Liver (tissue), 9 donors: Measurements from ENCODE around the gene ZSCAN22. TPM values are rescaled to one million over a fixed set of nuclear protein-coding genes. Genes with fewer than 3 reads are reported as not detected.

ENCODE experiments used
- DNase-seq: peaks from one replicate; pipeline ENCODE4 v3.0.0-alpha.2; 2017; ENCODE audit warnings: low spot score
- H3K27ac ChIP-seq, 2 donors: one replicate each; pipeline ENCODE4 v1.7.0; 2013; ENCODE audit warnings: inconsistent platforms in 2 of 2, low read length in 2 of 2, control low read depth in 1 of 2, low read depth in 1 of 2, mild to moderate bottlenecking in 1 of 2
- H3K27me3 ChIP-seq, 4 donors: one replicate each; pipeline versions ENCODE4 v1.6.1 to v1.7.0; 2013; ENCODE audit warnings: low read length in 3 of 4, inconsistent platforms in 1 of 4, mild to moderate bottlenecking in 1 of 4, moderate library complexity in 1 of 4; ENCODE audit not compliant: control insufficient read depth in 4 of 4, insufficient read depth in 4 of 4
- H3K36me3 ChIP-seq, 4 donors: one replicate each; pipeline versions ENCODE4 v1.6.1 to v1.7.0; 2013; ENCODE audit warnings: low read length in 3 of 4, mild to moderate bottlenecking in 3 of 4, low read depth in 1 of 4, moderate library complexity in 1 of 4; ENCODE audit not compliant: control insufficient read depth in 4 of 4, insufficient read depth in 3 of 4
- H3K4me1 ChIP-seq, 4 donors: one replicate each; pipeline versions ENCODE4 v1.6.1 to v1.7.0; 2013; ENCODE audit warnings: low read length in 3 of 4, mild to moderate bottlenecking in 3 of 4, moderate library complexity in 1 of 4; ENCODE audit not compliant: control insufficient read depth in 4 of 4, insufficient read depth in 4 of 4
- H3K4me3 ChIP-seq, 3 donors: one replicate each; pipeline versions ENCODE4 v1.6.1 to v1.7.0; 2013; ENCODE audit warnings: low read length in 3 of 3, control low read depth in 1 of 3, low read depth in 1 of 3, mild to moderate bottlenecking in 1 of 3
- H3K9ac ChIP-seq, 2 donors: one replicate each; pipeline ENCODE4 v1.7.0; 2013; ENCODE audit warnings: low read length in 2 of 2, mild to moderate bottlenecking in 2 of 2, moderate library complexity in 2 of 2, control low read depth in 1 of 2, low read depth in 1 of 2
- H3K9me3 ChIP-seq, 4 donors: one replicate each; pipeline versions ENCODE4 v1.6.1 to v1.7.0; 2013; ENCODE audit warnings: low read length in 3 of 4; ENCODE audit not compliant: control insufficient read depth in 4 of 4
- EGR1 ChIP-seq, 2 donors: IDR thresholded peaks; 2 replicates each; pipeline ENCODE4 v1.6.1; 2016 to 2018; ENCODE audit warnings: antibody characterized with exemption in 2 of 2, low read depth in 2 of 2
- FOXA1 ChIP-seq: IDR thresholded peaks from 2 replicates; pipeline ENCODE4 v1.6.1; 2016; ENCODE audit warnings: antibody characterized with exemption
- FOXA2 ChIP-seq: IDR thresholded peaks from 2 replicates; pipeline ENCODE4 v1.6.1; 2016; ENCODE audit warnings: antibody characterized with exemption
- GABPA ChIP-seq, 2 donors: IDR thresholded peaks in 1 of 2; conservative IDR thresholded peaks in 1 of 2; 2 replicates each; pipeline ENCODE4 v1.6.1; 2016; ENCODE audit warnings: antibody characterized with exemption in 2 of 2, mild to moderate bottlenecking in 1 of 2, moderate library complexity in 1 of 2
- HNF4A ChIP-seq, 2 donors: conservative IDR thresholded peaks; 2 replicates each; pipeline ENCODE4 v1.6.1; 2016; ENCODE audit warnings: antibody characterized with exemption in 2 of 2, mild to moderate bottlenecking in 2 of 2
- HNF4G ChIP-seq: IDR thresholded peaks from 2 replicates; pipeline ENCODE4 v1.6.1; 2016; ENCODE audit warnings: antibody characterized with exemption
- JUND ChIP-seq, 2 donors: IDR thresholded peaks; 2 replicates each; pipeline ENCODE4 v1.6.1; 2016; ENCODE audit warnings: antibody characterized with exemption in 2 of 2
- NR2F2 ChIP-seq: IDR thresholded peaks from 2 replicates; pipeline ENCODE4 v1.6.1; 2016; ENCODE audit warnings: antibody characterized with exemption
- RAD21 ChIP-seq, 2 donors: IDR thresholded peaks; 2 replicates each; pipeline ENCODE4 v1.6.1; 2016; ENCODE audit warnings: antibody characterized with exemption in 2 of 2, mild to moderate bottlenecking in 2 of 2
- RXRA ChIP-seq, 2 donors: IDR thresholded peaks; 2 replicates each; pipeline ENCODE4 v1.6.1; 2017 to 2018; ENCODE audit warnings: antibody characterized with exemption in 2 of 2, mild to moderate bottlenecking in 1 of 2
- SP1 ChIP-seq: IDR thresholded peaks from 2 replicates; pipeline ENCODE4 v1.6.1; 2018; ENCODE audit warnings: antibody characterized with exemption, mild to moderate bottlenecking
- TAF1 ChIP-seq: conservative IDR thresholded peaks from 2 replicates; pipeline ENCODE4 v1.6.1; 2016; ENCODE audit warnings: antibody characterized with exemption, mild to moderate bottlenecking
- YY1 ChIP-seq: IDR thresholded peaks from 2 replicates; pipeline ENCODE4 v1.6.1; 2016; ENCODE audit warnings: antibody characterized with exemption, mild to moderate bottlenecking
- WGBS: extraction: QIAGEN DNeasy Blood & Tissue Kit; methylation state at CpG from one replicate; pipeline ENCODE4 v1.1.7; 2013; 5-methylcytosine and 5-hydroxymethylcytosine counted together
- polyA plus RNA-seq, 2 donors: library from polyadenylated mRNA; stranded (reverse) in 1 of 2; unstranded in 1 of 2; fragments of 200-250 nt in 1 of 2; fragments of >200 nt in 1 of 2; fragmentation: Nextera tagmentation in 1 of 2; extraction: Ambion mirVana in 1 of 2; gene quantifications; one replicate each; pipeline versions ENCODE4 v1.2.1 to v1.2.3, GENCODE V29; 2013 to 2015
- total RNA-seq, 2 donors: library from RNA; depleted of rRNA; stranded (reverse); fragments of >200 nt; gene quantifications; one replicate each; pipeline ENCODE4 v1.2.3, GENCODE V29; 2014
- TF ChIP-seq, protein P1 (sequence below): IDR thresholded peaks from 2 replicates; pipeline ENCODE4 v1.6.1; 2016; ENCODE audit warnings: antibody characterized with exemption
- TF ChIP-seq, protein P2 (sequence below): fragments of 150-350 bp; IDR thresholded peaks from 2 replicates; pipeline ENCODE4 v1.5.1; 2017; ENCODE audit warnings: improper control_type of control experiment, low read depth, low read length; ENCODE audit not compliant: missing input control
- TF ChIP-seq, protein P3 (sequence below): IDR thresholded peaks from 2 replicates; pipeline ENCODE4 v1.6.1; 2016; ENCODE audit warnings: antibody characterized with exemption
- TF ChIP-seq, protein P4 (sequence below): IDR thresholded peaks from 2 replicates; pipeline ENCODE4 v1.6.1; 2016; ENCODE audit warnings: antibody characterized with exemption
- TF ChIP-seq, protein P5 (sequence below): IDR thresholded peaks from 2 replicates; pipeline ENCODE4 v1.6.1; 2016; ENCODE audit warnings: antibody characterized with exemption, mild to moderate bottlenecking
- donor health status: healthy.
- donor health status: healthy.
- donor health status: healthy.
- donor health status: healthy.
- donor health status: healthy.

The ZSCAN22 gene
- total and polyA plus RNA-seq, 4 donors: 0.88 to 3.5 (median 2.0) TPM

DNA sequence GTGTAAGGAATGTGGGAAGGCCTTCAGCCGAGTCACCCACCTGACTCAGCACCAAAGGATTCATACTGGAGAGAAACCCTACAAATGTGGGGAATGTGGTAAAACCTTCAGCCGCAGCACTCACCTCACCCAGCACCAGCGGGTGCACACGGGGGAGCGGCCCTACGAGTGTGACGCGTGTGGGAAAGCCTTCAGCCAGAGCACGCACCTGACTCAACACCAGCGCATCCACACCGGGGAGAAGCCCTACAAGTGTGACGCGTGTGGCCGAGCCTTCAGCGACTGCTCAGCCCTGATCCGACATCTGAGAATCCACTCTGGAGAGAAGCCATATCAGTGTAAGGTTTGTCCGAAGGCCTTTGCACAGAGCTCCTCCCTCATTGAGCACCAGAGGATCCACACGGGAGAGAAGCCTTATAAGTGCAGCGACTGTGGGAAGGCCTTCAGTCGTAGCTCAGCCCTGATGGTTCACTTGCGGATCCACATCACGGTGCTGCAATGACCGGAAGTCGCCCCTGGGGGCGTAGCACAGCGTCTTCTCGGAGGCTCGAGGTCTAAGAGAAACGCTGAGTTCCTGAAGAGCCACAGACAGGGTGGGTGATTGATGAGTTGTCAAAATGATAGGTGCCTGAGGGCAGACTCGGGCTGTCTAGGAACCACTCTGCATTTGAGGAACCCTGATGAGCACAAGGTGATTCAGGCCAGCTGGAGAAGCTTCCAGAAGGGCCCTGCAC is 12.2 kb downstream of the ZSCAN22 start:
- WGBS: 93% methylated on average over 30 of the region's 30 CpGs
- DNase-seq: no peak
- peaks cover 12 to 27% (median 21%) of the 10 kb centered on the region in 4 donors for H3K4me1 ChIP-seq
- H3K27ac ChIP-seq: no peak overlapping the region
- no peaks in the 10 kb centered on the region for H3K27me3 ChIP-seq
- TF ChIP-seq TAF1 (no peak), FOXA1 (no peak), SP1 (no peak), HNF4G (no peak), FOXA2 (no peak), RXRA (IDR thresholded peaks at IDR 0.05) (no peak), YY1 (no peak), NR2F2 (no peak), HNF4A (conservative IDR thresholded peaks at IDR 0.05) (no peak), JUND (IDR thresholded peaks at IDR 0.05) (no peak), EGR1 (IDR thresholded peaks at IDR 0.05; ENCODE audit: low read depth in 2 of 2) (no peak), GABPA (IDR thresholded peaks at IDR 0.05 in 1 of 2, conservative IDR thresholded peaks at IDR 0.05 in 1 of 2) (no peak), RAD21 (IDR thresholded peaks at IDR 0.05) (no peak)
- TF ChIP-seq, protein P1, sequence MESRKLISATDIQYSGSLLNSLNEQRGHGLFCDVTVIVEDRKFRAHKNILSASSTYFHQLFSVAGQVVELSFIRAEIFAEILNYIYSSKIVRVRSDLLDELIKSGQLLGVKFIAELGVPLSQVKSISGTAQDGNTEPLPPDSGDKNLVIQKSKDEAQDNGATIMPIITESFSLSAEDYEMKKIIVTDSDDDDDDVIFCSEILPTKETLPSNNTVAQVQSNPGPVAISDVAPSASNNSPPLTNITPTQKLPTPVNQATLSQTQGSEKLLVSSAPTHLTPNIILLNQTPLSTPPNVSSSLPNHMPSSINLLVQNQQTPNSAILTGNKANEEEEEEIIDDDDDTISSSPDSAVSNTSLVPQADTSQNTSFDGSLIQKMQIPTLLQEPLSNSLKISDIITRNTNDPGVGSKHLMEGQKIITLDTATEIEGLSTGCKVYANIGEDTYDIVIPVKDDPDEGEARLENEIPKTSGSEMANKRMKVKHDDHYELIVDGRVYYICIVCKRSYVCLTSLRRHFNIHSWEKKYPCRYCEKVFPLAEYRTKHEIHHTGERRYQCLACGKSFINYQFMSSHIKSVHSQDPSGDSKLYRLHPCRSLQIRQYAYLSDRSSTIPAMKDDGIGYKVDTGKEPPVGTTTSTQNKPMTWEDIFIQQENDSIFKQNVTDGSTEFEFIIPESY: no peak
- TF ChIP-seq, protein P2, sequence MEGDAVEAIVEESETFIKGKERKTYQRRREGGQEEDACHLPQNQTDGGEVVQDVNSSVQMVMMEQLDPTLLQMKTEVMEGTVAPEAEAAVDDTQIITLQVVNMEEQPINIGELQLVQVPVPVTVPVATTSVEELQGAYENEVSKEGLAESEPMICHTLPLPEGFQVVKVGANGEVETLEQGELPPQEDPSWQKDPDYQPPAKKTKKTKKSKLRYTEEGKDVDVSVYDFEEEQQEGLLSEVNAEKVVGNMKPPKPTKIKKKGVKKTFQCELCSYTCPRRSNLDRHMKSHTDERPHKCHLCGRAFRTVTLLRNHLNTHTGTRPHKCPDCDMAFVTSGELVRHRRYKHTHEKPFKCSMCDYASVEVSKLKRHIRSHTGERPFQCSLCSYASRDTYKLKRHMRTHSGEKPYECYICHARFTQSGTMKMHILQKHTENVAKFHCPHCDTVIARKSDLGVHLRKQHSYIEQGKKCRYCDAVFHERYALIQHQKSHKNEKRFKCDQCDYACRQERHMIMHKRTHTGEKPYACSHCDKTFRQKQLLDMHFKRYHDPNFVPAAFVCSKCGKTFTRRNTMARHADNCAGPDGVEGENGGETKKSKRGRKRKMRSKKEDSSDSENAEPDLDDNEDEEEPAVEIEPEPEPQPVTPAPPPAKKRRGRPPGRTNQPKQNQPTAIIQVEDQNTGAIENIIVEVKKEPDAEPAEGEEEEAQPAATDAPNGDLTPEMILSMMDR: no peak
- TF ChIP-seq, protein P3, sequence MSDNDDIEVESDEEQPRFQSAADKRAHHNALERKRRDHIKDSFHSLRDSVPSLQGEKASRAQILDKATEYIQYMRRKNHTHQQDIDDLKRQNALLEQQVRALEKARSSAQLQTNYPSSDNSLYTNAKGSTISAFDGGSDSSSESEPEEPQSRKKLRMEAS: no peak
- TF ChIP-seq, protein P4, sequence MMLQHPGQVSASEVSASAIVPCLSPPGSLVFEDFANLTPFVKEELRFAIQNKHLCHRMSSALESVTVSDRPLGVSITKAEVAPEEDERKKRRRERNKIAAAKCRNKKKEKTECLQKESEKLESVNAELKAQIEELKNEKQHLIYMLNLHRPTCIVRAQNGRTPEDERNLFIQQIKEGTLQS: no peak
- TF ChIP-seq, protein P5, sequence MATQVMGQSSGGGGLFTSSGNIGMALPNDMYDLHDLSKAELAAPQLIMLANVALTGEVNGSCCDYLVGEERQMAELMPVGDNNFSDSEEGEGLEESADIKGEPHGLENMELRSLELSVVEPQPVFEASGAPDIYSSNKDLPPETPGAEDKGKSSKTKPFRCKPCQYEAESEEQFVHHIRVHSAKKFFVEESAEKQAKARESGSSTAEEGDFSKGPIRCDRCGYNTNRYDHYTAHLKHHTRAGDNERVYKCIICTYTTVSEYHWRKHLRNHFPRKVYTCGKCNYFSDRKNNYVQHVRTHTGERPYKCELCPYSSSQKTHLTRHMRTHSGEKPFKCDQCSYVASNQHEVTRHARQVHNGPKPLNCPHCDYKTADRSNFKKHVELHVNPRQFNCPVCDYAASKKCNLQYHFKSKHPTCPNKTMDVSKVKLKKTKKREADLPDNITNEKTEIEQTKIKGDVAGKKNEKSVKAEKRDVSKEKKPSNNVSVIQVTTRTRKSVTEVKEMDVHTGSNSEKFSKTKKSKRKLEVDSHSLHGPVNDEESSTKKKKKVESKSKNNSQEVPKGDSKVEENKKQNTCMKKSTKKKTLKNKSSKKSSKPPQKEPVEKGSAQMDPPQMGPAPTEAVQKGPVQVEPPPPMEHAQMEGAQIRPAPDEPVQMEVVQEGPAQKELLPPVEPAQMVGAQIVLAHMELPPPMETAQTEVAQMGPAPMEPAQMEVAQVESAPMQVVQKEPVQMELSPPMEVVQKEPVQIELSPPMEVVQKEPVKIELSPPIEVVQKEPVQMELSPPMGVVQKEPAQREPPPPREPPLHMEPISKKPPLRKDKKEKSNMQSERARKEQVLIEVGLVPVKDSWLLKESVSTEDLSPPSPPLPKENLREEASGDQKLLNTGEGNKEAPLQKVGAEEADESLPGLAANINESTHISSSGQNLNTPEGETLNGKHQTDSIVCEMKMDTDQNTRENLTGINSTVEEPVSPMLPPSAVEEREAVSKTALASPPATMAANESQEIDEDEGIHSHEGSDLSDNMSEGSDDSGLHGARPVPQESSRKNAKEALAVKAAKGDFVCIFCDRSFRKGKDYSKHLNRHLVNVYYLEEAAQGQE: no peak
- no peak overlapping the region for H3K9ac ChIP-seq
- no peak overlapping the region for H3K4me3 ChIP-seq
- peaks cover 0 to 3% (median 0%) of the 10 kb centered on the region in 4 donors for H3K9me3 ChIP-seq
- H3K36me3 ChIP-seq: peaks cover 0 to 15% (median 12%) of the 10 kb centered on the region in 4 donors
